HG02973 (cell line): Measurements from ENCODE around the gene CD163.
"Not testable (repeated sequence)": the region's sequence is repeated elsewhere in the genome, so short reads cannot be mapped to it uniquely, and the experiment has no call there.

Source experiments
- ATAC-seq: cut with Tn5 transposase; IDR thresholded peaks from one replicate; pipeline ENCODE4 v1.9.1; 2021; ENCODE audit warnings: moderate library complexity; ENCODE audit not compliant: unreplicated experiment

CD163 gene

GRCh38 chr12:7451756-7452155 is 51.8 kb downstream of the CD163 start:
- no peak for ATAC-seq

- no peak for ATAC-seq
These were observed 52.9 kb downstream of the CD163 start for GRCh38 chr12:7450667-7451066.

DNA sequence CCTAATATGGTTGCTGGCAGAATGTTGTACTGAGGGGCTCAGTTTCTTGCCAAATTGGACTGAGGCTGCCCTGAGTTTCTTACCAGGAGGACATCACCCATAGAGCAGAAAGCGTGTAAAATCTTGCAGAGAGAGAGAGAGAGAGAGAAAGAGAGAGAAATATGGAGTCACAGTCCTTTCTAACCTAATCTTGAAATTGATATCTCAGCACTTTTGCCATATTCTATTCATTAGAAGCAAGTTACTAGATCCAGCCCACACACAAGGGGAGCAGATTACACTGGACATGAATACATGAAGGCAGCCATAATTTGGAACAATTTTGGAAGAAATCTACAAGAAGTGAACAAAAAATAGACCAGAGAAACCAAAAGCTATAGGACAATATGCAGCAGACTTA is 55.5 kb downstream of the CD163 start:
- no peak for ATAC-seq

DNA sequence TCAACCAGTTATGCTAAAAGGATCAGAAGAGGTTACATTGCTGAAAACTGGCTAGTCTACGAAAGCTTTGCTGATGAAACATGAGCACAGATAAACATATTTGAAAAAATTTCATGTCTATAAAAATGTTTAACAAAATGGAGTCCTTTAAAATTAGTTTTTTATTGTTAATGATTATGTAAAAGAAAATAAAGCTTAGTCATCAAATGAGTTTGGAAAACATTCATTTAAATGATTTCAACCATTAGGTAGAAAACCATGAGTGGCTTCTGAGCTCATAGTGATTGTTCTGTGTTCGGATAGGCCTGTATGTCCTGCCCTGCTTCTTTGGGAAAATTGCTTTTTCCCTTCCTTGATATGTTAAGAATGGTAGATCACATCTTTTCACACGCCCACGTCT is 59.0 kb downstream of the CD163 start:
- no peak for ATAC-seq

DNA sequence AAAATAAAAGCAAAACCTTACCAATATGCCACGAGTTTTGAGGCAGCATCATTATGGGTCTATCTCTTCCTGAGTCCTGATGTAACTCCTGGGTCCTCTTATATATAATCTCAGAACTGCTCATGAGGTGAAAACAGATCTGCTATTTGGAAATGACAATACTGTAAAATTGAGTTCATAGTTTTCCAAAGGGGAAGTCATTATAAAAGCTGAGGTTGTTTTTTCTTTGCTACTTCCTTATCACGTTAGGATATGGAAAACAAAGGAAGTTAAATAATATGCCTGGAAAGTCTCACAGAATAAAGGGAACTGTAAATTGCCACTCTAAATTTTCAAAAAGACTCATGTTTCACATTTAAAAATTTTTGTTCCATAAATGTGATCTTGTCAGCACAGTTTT is 59.5 kb downstream of the CD163 start, which contains the start of gene CD163L1:
Gene CD163L1 (minus strand): TSS at position 78 of the 400 bp plus-strand sequence. CDS start 26 bp downstream, at position 52.
- ATAC-seq = no peak

DNA sequence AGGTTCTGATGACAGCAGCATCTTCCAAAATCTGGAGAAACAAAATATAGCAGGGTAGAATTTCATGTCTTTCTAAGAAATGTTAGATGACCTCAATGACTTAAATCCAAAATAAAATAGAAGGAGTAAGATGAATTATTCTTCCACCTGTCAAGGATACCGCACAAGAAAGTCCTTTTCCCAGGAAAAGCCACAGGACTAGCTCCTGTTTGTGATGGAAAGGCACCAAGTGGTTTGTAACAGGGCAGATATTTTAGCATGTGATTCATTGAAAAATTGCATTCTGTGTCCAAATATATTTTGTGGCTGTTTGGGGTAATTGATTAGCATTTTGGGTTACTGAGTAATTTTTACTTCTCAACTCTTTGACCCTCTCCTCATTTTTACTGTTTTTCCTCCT is 62.4 kb downstream of the CD163 start:
- ATAC-seq = no peak

DNA sequence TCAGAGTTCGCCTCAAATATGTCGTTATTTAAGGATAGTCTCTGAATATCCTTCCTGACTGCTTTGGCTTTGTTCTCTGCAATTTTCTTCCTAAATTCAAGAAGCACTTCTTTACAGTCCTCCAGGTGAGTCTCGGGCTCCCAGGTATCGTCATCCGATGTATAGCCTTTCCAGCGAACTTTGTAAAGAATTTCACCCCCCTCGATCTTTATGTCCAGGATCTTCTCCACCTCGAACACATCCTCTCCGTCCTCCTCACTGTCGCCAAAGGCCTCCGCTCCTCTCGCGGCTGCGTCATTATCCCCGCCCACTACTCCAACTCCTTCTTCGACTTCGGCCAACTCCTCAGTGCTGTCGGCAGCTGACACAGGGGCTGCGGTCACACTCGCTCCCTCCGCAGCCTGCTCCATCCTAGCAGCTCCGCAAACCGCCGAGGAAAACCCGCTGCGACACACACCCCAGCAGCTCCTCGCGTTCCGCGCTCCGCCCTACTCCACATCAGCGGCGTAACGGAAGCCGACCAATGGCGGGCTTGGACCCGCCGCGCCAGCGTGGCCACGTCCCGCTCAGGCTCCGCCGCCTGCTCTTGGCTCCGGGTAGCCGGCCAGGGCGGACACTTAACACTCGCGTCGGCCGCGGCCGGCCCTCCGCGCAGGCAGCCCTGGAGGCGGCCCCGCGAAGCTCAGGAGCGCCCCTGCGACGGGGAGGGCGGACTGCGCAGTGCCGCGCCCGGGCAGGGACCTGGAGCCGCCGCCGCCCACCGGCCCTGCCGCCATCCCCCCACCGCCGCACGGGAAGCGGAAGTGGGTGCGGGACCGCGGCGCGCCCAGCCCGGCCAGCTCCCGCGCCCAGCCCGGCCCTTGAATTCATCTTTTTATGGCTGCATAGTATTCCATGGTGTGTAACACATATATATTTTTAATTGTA is 63.7 kb downstream of the CD163 start:
- ATAC-seq = no peak

DNA sequence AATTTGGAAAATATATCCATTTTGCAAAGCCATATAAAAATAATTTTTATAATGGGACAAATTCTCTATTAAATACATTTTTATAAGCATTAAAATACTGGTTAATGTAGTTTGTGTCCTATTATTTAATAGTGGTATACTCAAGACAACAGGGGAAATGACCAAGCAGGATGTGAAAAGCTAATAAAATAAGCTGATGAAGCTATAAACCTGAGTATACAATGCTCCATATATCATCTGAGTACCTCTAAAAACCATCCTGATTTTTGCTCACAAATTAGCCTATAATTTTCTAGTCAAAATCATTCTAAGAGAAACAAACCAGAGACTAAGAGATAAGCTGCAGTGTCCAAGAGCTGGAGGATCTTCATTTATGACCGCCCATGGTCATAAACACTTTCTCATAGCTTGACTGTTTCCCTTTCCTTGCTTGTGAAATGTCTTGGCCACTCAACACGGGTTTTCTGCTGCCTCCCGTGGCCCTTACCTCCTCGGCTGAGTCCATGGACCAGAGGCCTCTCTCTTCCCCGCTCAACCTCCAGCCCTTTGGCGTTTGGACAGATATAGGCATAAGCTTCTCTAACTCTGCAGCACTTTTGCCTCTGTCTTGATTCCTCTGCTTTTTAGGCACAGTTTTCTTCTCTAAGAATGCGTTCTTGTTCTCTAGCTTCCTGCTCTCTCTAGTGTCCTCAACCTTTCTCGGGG is 65.1 kb downstream of the CD163 start:
- not testable (repeated sequence) for ATAC-seq

- ATAC-seq = not testable (repeated sequence)
These were observed 66.1 kb downstream of the CD163 start for GRCh38 chr12:7437494-7437893.

DNA sequence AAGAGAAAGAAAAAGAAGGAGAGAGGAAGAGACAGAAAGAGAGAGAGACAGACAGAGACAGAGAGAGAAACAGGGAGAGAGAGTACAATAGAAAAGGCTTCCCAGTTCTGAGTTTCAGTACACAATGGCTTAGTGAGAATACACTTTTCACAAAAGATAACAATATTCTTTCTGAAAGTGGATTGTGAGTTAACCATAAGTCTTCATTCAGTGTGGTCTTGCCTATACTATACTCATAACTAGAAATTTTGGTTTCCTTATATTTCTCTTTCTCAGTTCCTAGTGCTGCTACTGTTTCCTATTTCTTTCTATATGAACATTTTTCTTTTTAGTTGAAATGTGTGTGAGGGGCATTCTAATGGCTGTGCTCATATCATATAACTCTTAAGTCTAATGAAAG is 68.9 kb downstream of the CD163 start:
- ATAC-seq = no peak

- ATAC-seq = no peak
These were observed 70.2 kb downstream of the CD163 start for GRCh38 chr12:7433276-7433822.

- no peak for ATAC-seq
These were observed 71.4 kb downstream of the CD163 start for GRCh38 chr12:7431993-7432685.
